Stimulated activated CD8-positive, alpha-beta memory T cell treated with anti-CD3 and anti-CD28 coated beads, Interleukin-15, amount 100 ng/mL, for 24 hours (primary cell): ENCODE results near the gene SYNGR2.
A peak's percentile ranks its signal among the peaks of the same experiment; 100 is the strongest.

Experiments used
- DNase-seq: peaks from one replicate; pipeline ENCODE4 v3.0.0-alpha.2; 2020; ENCODE audit warnings: low read depth

Gene SYNGR2

DNA sequence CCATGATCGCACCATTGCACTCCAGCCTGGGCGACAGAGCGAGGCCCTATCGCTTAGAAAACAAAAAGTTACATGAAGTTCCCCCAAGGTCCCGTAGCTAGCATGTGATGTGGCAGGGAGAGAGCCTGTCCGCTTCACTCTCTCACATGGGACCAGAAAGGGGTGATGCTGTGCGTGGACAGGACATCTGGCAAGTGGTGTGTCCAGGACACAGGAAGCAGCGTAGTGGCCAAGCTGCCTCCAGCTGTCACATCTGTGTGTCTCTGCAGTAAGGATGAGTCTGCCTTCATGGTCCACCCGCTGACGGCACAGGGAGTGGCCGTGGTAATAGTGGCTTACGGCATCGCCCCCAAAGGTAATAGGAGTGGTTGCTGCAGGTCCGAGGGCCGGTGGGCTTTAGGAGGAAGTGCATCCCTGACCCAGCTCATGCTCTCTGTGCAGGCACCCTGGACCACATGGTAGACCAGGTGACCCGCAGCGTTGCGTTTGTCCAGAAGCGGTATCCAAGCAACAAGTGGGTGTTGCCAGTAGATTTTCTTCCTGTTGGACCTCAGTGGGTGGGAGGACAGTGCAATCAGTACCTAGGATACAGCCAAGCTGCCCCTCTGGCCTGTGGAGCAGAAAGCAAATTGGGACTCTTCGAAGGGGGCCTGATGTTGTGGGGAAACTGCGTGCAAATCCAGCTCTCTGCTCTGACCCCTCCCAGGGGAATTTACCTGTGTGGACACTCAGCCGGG, 36.2 kb downstream of the SYNGR2 start:
- no peak for DNase-seq

- DNase-seq: no peak
Measured at GRCh38 chr17:78205124-78205775, 36.9 kb downstream of the SYNGR2 start.

DNA sequence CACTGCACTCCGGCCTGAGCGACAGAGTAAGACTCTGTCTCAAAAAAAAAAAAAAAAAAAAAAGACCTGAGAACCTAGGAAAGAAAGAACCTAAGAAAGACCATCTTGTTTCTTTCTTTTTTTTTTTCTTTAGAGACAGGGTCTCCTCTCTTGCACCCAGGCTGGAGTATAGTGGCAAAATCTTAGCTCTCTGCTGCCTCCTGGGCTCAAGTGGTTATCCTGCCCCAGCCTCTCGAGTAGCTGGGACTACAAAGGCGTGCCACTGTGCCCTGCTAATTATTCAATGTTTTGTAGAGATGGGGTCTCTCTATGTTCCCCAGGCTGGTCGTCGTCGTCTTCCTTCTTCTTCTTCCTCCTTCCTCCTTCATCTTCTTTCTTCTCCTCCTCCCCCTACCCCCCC, 37.9 kb downstream of the SYNGR2 start:
- DNase-seq: no peak

- no peak for DNase-seq
Measured at GRCh38 chr17:78208486-78208885, 40.1 kb downstream of the SYNGR2 start.

GRCh38 chr17:78210111-78210510, 41.7 kb downstream of the SYNGR2 start:
- DNase-seq: no peak

GRCh38 chr17:78211032-78211431, 42.7 kb downstream of the SYNGR2 start:
- DNase-seq: no peak

DNA sequence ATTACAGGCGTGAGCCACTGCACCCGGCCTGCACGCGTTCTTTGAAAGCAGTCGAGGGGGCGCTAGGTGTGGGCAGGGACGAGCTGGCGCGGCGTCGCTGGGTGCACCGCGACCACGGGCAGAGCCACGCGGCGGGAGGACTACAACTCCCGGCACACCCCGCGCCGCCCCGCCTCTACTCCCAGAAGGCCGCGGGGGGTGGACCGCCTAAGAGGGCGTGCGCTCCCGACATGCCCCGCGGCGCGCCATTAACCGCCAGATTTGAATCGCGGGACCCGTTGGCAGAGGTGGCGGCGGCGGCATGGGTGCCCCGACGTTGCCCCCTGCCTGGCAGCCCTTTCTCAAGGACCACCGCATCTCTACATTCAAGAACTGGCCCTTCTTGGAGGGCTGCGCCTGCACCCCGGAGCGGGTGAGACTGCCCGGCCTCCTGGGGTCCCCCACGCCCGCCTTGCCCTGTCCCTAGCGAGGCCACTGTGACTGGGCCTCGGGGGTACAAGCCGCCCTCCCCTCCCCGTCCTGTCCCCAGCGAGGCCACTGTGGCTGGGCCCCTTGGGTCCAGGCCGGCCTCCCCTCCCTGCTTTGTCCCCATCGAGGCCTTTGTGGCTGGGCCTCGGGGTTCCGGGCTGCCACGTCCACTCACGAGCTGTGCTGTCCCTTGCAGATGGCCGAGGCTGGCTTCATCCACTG, 45.8 kb downstream of the SYNGR2 start, which contains the start of gene BIRC5:
BIRC5 (plus strand) TSS at position 238 of the 690 bp plus-strand sequence; CDS start at position 302, 64 bp downstream.
- peak; percentile 83 for DNase-seq

- DNase-seq: no peak
Measured at GRCh38 chr17:78214706-78215061, 46.3 kb downstream of the SYNGR2 start.

- DNase-seq: no peak
Measured at GRCh38 chr17:78219396-78220150, 51.2 kb downstream of the SYNGR2 start.
